GM19395 (cell line): ENCODE measurements around the gene SUV39H2.
"Not testable (repeated sequence)": the region's sequence is repeated elsewhere in the genome, so short reads cannot be mapped to it uniquely, and the experiment has no call there.

ENCODE experiments used
- ATAC-seq: cut with Tn5 transposase; IDR thresholded peaks from one replicate; pipeline ENCODE4 v1.9.1; 2021; ENCODE audit warnings: mild to moderate bottlenecking, moderate library complexity; ENCODE audit not compliant: unreplicated experiment

Gene SUV39H2

GRCh38 chr10:14873090-14873760 is 5.4 kb upstream of the SUV39H2 start:
- peak; percentile 59 for ATAC-seq

- ATAC-seq: no peak
Observed at GRCh38 chr10:14875941-14876340, 2.7 kb upstream of the SUV39H2 start.

- no peak for ATAC-seq
Observed at GRCh38 chr10:14876764-14877163, 1.9 kb upstream of the SUV39H2 start.

- peak; percentile 22 for ATAC-seq
Observed at GRCh38 chr10:14879124-14879927, 660 bp downstream of the SUV39H2 start.

- no peak for ATAC-seq
Observed at GRCh38 chr10:14879928-14880193, 1.2 kb downstream of the SUV39H2 start.

- no peak for ATAC-seq
Observed at GRCh38 chr10:14880229-14880628, 1.6 kb downstream of the SUV39H2 start.

GRCh38 chr10:14884082-14884481 is 5.4 kb downstream of the SUV39H2 start:
- ATAC-seq: no peak

GRCh38 chr10:14889318-14889717 is 10.7 kb downstream of the SUV39H2 start:
- no peak for ATAC-seq

- ATAC-seq: no peak
Observed at GRCh38 chr10:14891151-14891550, 12.5 kb downstream of the SUV39H2 start.

GRCh38 chr10:14904316-14904732 is 25.7 kb downstream of the SUV39H2 start:
- ATAC-seq: peak; percentile 70

GRCh38 chr10:14904864-14905263 is 26.2 kb downstream of the SUV39H2 start:
- no peak for ATAC-seq

- ATAC-seq: no peak
Observed at GRCh38 chr10:14905890-14906289, 27.2 kb downstream of the SUV39H2 start.

GRCh38 chr10:14906765-14907164 is 28.1 kb downstream of the SUV39H2 start:
- ATAC-seq: no peak

GRCh38 chr10:14907591-14907990 is 28.9 kb downstream of the SUV39H2 start:
- ATAC-seq: not testable (repeated sequence)

GRCh38 chr10:14909101-14909500 is 30.4 kb downstream of the SUV39H2 start:
- no peak for ATAC-seq

GRCh38 chr10:14910953-14911352 is 32.3 kb downstream of the SUV39H2 start:
- no peak for ATAC-seq

GRCh38 chr10:14911801-14912200 is 33.1 kb downstream of the SUV39H2 start:
- ATAC-seq: no peak

- no peak for ATAC-seq
Observed at GRCh38 chr10:14916600-14916999, 37.9 kb downstream of the SUV39H2 start.

GRCh38 chr10:14917827-14918226 is 39.2 kb downstream of the SUV39H2 start:
- no peak for ATAC-seq

GRCh38 chr10:14918964-14919363 is 40.3 kb downstream of the SUV39H2 start:
- no peak for ATAC-seq

GRCh38 chr10:14924013-14924412 is 45.3 kb downstream of the SUV39H2 start:
- ATAC-seq: no peak

- ATAC-seq: no peak
Observed at GRCh38 chr10:14925268-14925667, 46.6 kb downstream of the SUV39H2 start.

GRCh38 chr10:14926061-14926470 is 47.4 kb downstream of the SUV39H2 start:
- ATAC-seq: peak; percentile 8
